ENCODE results near the gene ESRRA.

DNA sequence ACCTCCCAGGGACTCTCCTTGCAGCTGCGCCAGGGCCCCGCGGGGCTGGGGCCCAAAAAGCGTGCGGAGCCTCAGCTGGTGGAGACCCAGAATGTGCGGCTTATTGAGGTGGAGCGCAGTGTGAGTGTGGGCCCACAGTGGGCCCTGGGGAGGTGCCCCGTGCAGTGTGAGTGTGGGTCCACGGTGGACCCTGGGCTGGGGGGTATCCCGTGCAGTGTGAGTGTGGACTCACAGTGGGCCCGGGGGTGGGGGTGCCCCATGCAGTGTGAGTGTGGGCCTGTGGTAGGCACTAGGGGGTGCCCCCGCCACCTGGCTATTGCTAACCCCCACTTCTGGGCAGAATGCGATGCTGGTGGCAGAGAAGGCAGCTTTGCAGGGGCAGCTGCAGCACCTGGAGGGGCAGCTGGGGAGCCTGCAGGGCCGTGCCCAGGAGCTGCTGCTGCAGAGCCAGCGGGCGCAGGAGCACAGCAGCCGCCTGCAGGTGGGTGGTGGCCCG lies 45.9 kb downstream of the ESRRA start:
- TF ChIP-seq CTCF (IDR thresholded peaks at IDR 0.05) (no peak), POLR2A (IDR thresholded peaks at IDR 0.05) (no peak), EP300 (IDR thresholded peaks at IDR 0.05) (no peak)
